Prostate gland (tissue), 2 donors: ENCODE measurements around the gene PCSK4.

ENCODE experiments used
- POLR2A ChIP-seq: fragments of 450-650 bp; IDR thresholded peaks from one replicate; pipeline ENCODE4 v1.6.1; 2016; ENCODE audit warnings: antibody characterized with exemption, mild to moderate bottlenecking
- POLR2AphosphoS5 ChIP-seq: sonication (generic); formaldehyde crosslinking; IDR thresholded peaks from one replicate; pipeline ENCODE4 v1.6.1; 2017; ENCODE audit warnings: antibody characterized with exemption
- TF ChIP-seq, protein P1 (sequence below), 4 experiments: fragments of 200-600 bp in 2 of 4; fragments of 450-650 bp in 2 of 4; sonication (generic) in 2 of 4; IDR thresholded peaks; 1 replicate in 3 of 4; 2 replicates in 1 of 4; pipeline ENCODE4 v1.5.1; 2016 to 2019; ENCODE audit warnings: antibody characterized with exemption in 4 of 4, mild to moderate bottlenecking in 2 of 4, moderate library complexity in 2 of 4

DNA sequence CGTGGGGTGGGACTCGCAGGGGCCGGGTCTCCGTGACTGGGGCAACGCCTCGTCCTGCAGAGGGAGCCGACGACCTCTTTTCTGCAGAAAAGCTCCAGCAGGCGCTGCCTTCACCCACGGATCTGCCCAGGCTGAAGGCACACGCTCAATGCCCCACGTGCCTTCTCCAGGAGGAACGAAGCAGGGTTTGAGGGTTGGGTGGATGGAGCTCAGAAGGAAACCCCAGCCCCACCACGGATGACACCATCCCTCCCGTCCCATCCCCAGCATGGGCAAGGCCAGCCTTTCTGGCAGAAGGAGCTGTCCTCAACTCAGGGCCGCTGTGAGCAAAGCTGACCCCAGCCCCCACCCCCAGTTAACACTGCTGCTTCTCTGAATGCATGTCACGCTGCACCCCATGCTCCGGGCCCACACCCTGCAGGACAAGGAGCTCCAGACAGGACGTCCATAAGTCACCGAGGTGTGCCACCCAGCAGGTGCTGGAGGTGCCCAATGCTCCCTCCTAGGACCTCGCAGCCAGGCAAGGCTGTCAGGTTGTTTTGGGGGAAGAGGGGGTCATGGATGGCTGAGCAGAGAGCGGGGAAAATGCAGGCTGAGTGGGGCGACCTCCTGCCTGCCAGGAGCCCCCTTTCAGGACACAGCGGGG lies 18.5 kb downstream of the PCSK4 start:
- TF ChIP-seq POLR2AphosphoS5, result no peak
- TF ChIP-seq, protein P1, sequence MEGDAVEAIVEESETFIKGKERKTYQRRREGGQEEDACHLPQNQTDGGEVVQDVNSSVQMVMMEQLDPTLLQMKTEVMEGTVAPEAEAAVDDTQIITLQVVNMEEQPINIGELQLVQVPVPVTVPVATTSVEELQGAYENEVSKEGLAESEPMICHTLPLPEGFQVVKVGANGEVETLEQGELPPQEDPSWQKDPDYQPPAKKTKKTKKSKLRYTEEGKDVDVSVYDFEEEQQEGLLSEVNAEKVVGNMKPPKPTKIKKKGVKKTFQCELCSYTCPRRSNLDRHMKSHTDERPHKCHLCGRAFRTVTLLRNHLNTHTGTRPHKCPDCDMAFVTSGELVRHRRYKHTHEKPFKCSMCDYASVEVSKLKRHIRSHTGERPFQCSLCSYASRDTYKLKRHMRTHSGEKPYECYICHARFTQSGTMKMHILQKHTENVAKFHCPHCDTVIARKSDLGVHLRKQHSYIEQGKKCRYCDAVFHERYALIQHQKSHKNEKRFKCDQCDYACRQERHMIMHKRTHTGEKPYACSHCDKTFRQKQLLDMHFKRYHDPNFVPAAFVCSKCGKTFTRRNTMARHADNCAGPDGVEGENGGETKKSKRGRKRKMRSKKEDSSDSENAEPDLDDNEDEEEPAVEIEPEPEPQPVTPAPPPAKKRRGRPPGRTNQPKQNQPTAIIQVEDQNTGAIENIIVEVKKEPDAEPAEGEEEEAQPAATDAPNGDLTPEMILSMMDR (IDR thresholded peaks at IDR 0.05), result no peak
- no peak for TF ChIP-seq POLR2A
